Panc1 (cell line): ENCODE data around the gene LRRC8E. TPM values are rescaled to one million over a fixed set of nuclear protein-coding genes. Genes with fewer than 3 reads are reported as not detected.

Experiments used
- ATAC-seq: fragments of 200-7000 bp; cut with Tn5 transposase; 2 replicates; pipeline ENCODE4 v1.9.1; 2020; ENCODE audit warnings: mild to moderate bottlenecking, moderate library complexity
- BruUV-seq: library from RNA; stranded (reverse); fragments of 400-500 nt; replicated peaks from 2 replicates; lab custom pipeline; 2021; lab: Mats Ljungman, UMichigan
- CTCF ChIA-PET: fragments of 300-600 bp; sonication (Branson Sonifier 250); formaldehyde crosslinking; loops from one replicate; lab custom pipeline; 2022; ENCODE audit warnings: antibody characterized with exemption; lab: Charles Lee
- POLR2A ChIA-PET: fragments of 300-600 bp; sonication (Branson Sonifier 250); formaldehyde crosslinking; loops from one replicate; lab custom pipeline; 2022; ENCODE audit warnings: antibody characterized with exemption; lab: Charles Lee
- DNase-seq: peaks from one replicate; pipeline ENCODE4 v3.0.0-alpha.2; 2010; ENCODE audit warnings: low read depth, low spot score
- H3K27ac ChIP-seq: 2 replicates; pipeline ENCODE4 v1.5.1; 2011; ENCODE audit warnings: mild to moderate bottlenecking, low read length, inconsistent platforms
- H3K27me3 ChIP-seq: fragments of 200-500 bp; sonication (Bioruptor generic); 2 replicates; pipeline ENCODE4 v1.6.0; 2014; ENCODE audit warnings: low read length, inconsistent platforms; ENCODE audit not compliant: control insufficient read depth, insufficient read depth
- H3K36me3 ChIP-seq: fragments of 200-500 bp; sonication (Bioruptor generic); 2 replicates; pipeline ENCODE4 v1.5.1; 2014; ENCODE audit warnings: inconsistent platforms, mild to moderate bottlenecking, low read length, moderate library complexity; ENCODE audit not compliant: control insufficient read depth, insufficient read depth
- H3K4me1 ChIP-seq: 2 replicates; pipeline ENCODE4 v1.5.1; 2011; ENCODE audit warnings: inconsistent platforms, mild to moderate bottlenecking, low read length, moderate library complexity; ENCODE audit not compliant: control insufficient read depth, insufficient read depth
- H3K4me3 ChIP-seq, 2 experiments: 2 replicates each; pipeline ENCODE4 v1.5.1; 2011 to 2012; ENCODE audit warnings: low read depth in 2 of 2, low read length in 2 of 2, mild to moderate bottlenecking in 2 of 2, inconsistent platforms in 1 of 2, moderate library complexity in 1 of 2
- H3K9me3 ChIP-seq: fragments of 200-500 bp; sonication (Bioruptor generic); 2 replicates; pipeline ENCODE4 v1.5.1; 2014; ENCODE audit warnings: low read depth, mild to moderate bottlenecking, inconsistent platforms, low read length, moderate library complexity; ENCODE audit not compliant: control insufficient read depth, insufficient read depth
- POLR2AphosphoS5 ChIP-seq: IDR thresholded peaks from 2 replicates; pipeline ENCODE4 v1.6.1; 2012; ENCODE audit warnings: mild to moderate bottlenecking, low read depth, low read length, moderate library complexity
- SIN3A ChIP-seq: IDR thresholded peaks from 2 replicates; pipeline ENCODE4 v1.6.1; 2012; ENCODE audit warnings: low read depth, mild to moderate bottlenecking, low read length, moderate library complexity, borderline replicate concordance; ENCODE audit not compliant: insufficient read depth
- TCF7L2 ChIP-seq: IDR thresholded peaks from 2 replicates; pipeline ENCODE4 v1.6.1; 2011; ENCODE audit warnings: mild to moderate bottlenecking, low read depth, low read length, inconsistent platforms
- in situ Hi-C: cut with HindIII; loops from 2 replicates; pipeline ENCODE4 v1.10.0; 2016; ENCODE audit warnings: low sequenced_read_pairs, low pct_unique_long_range_greater_than_20kb
- intact Hi-C: fragments of 100-400 bp; cut with micrococcal nuclease; formaldehyde crosslinking; loops from one replicate; pipeline ENCODE4 v1.10.0; 2022; ENCODE audit not compliant: unreplicated experiment
- total RNA-seq: library from RNA; stranded (reverse); gene quantifications from one replicate; pipeline ENCODE4 v1.2.1, GENCODE V29; 2021; ENCODE audit not compliant: unreplicated experiment
- TF ChIP-seq, protein P1 (sequence below): fragments of 450-650 bp; IDR thresholded peaks from 2 replicates; pipeline ENCODE4 v1.5.1; 2017; ENCODE audit warnings: mild to moderate bottlenecking
- TF ChIP-seq, protein P2 (sequence below), 2 experiments: IDR thresholded peaks; 2 replicates each; pipeline ENCODE4 v1.6.1; 2011 to 2012; ENCODE audit warnings: low read depth in 2 of 2, control low read depth in 1 of 2, low read length in 1 of 2, mild to moderate bottlenecking in 1 of 2, moderate library complexity in 1 of 2; ENCODE audit not compliant: insufficient read depth in 1 of 2

Gene LRRC8E
- total RNA-seq, 1 experiment from 2014 or later: 5.0 TPM

DNA sequence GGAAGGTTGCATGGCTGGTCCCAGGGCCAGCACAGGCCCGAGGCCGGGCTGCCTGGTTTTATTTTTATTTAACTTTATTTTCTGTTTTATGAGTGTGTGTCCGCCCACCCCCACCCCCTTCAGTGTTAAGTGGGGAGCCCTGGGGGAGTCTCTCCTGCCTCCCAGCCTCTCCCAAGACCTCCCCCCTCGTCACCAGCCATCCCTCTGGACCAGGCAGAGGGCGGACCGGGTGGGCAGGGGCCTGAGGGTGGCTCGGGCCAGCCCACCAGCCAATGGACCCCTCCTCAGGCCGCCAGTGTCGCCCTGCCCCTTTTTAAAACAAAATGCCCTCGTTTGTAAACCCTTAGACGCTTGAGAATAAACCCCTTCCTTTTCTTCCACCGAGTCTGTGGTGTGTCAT is 25.8 kb downstream of the LRRC8E start:
- POLR2A ChIA-PET: no interaction called here
- no peak overlapping the region for H3K27ac ChIP-seq
- no peak for ATAC-seq
- in situ Hi-C loops (no loop called here), intact Hi-C loops (no loop called here)
- BruUV-seq: no TSS peak
- no peaks in the 10 kb centered on the region for H3K36me3 ChIP-seq
- no peaks in the 10 kb centered on the region for H3K9me3 ChIP-seq
- TF ChIP-seq SIN3A (no peak), TCF7L2 (no peak), POLR2AphosphoS5 (no peak)
- TF ChIP-seq, protein P1, sequence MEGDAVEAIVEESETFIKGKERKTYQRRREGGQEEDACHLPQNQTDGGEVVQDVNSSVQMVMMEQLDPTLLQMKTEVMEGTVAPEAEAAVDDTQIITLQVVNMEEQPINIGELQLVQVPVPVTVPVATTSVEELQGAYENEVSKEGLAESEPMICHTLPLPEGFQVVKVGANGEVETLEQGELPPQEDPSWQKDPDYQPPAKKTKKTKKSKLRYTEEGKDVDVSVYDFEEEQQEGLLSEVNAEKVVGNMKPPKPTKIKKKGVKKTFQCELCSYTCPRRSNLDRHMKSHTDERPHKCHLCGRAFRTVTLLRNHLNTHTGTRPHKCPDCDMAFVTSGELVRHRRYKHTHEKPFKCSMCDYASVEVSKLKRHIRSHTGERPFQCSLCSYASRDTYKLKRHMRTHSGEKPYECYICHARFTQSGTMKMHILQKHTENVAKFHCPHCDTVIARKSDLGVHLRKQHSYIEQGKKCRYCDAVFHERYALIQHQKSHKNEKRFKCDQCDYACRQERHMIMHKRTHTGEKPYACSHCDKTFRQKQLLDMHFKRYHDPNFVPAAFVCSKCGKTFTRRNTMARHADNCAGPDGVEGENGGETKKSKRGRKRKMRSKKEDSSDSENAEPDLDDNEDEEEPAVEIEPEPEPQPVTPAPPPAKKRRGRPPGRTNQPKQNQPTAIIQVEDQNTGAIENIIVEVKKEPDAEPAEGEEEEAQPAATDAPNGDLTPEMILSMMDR: no peak
- TF ChIP-seq, protein P2, sequence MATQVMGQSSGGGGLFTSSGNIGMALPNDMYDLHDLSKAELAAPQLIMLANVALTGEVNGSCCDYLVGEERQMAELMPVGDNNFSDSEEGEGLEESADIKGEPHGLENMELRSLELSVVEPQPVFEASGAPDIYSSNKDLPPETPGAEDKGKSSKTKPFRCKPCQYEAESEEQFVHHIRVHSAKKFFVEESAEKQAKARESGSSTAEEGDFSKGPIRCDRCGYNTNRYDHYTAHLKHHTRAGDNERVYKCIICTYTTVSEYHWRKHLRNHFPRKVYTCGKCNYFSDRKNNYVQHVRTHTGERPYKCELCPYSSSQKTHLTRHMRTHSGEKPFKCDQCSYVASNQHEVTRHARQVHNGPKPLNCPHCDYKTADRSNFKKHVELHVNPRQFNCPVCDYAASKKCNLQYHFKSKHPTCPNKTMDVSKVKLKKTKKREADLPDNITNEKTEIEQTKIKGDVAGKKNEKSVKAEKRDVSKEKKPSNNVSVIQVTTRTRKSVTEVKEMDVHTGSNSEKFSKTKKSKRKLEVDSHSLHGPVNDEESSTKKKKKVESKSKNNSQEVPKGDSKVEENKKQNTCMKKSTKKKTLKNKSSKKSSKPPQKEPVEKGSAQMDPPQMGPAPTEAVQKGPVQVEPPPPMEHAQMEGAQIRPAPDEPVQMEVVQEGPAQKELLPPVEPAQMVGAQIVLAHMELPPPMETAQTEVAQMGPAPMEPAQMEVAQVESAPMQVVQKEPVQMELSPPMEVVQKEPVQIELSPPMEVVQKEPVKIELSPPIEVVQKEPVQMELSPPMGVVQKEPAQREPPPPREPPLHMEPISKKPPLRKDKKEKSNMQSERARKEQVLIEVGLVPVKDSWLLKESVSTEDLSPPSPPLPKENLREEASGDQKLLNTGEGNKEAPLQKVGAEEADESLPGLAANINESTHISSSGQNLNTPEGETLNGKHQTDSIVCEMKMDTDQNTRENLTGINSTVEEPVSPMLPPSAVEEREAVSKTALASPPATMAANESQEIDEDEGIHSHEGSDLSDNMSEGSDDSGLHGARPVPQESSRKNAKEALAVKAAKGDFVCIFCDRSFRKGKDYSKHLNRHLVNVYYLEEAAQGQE (IDR thresholded peaks at IDR 0.05; ENCODE audit: insufficient read depth in 1 of 2, low read depth in 2 of 2, low read length in 1 of 2): no peak
- CTCF ChIA-PET: no interaction called here
- H3K4me1 ChIP-seq: peaks cover 10% of the 10 kb centered on the region
- no peak for DNase-seq
- no peaks in the 10 kb centered on the region for H3K27me3 ChIP-seq
- no peak overlapping the region for H3K4me3 ChIP-seq

DNA sequence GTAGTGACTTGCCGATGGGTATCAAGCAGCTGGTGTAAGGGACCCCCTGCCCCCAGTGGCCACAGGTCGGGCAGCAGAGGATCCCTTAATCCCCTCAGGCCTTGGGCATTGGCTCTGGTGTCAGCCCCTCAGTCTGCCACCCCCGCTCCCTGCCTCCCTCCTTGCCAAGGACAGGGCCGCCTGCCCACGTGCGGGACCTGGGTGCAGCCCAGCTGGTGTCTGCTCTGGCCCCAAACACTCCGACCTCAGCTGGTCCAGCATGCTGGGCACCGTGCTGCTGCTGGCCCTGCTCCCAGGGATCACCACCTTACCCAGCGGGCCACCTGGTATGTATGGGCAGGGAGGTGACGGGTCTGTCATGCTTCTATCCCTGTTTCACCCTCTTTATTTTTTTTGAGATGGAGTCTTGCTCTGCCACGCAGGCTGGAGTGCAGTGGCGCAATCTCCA is 26.3 kb downstream of the LRRC8E start, which contains the start of gene TGFBR3L:
Gene TGFBR3L (plus strand): TSS at position 233 of the 448 bp plus-strand sequence.
- peak within 1 kb of the TSS; percentile 48; the same call in 1 of the 2 replicates for H3K27ac ChIP-seq
- no peaks in the 10 kb centered on the region for H3K9me3 ChIP-seq
- DNase-seq (no peak), ATAC-seq (no peak)
- intact Hi-C loops: no loop called here
- no TSS peak for BruUV-seq
- H3K27me3 ChIP-seq: no peaks in the 10 kb centered on the region
- ChIA-PET CTCF (no interaction called here), POLR2A (no interaction called here)
- peak within 1 kb of the TSS in 1 of 2 experiments; percentile 42; a peak in 2 of 4 replicates for H3K4me3 ChIP-seq
- H3K36me3 ChIP-seq: no peaks in the 10 kb centered on the region; the same call in 1 of the 2 replicates
- TF ChIP-seq, protein P2 (IDR thresholded peaks at IDR 0.05; ENCODE audit: insufficient read depth in 1 of 2, low read depth in 2 of 2, low read length in 1 of 2): no peak
- TF ChIP-seq, protein P1: no peak
- TF ChIP-seq SIN3A (no peak), POLR2AphosphoS5 (no peak), TCF7L2 (no peak)
- H3K4me1 ChIP-seq: peaks cover 10% of the 10 kb centered on the region
- in situ Hi-C loops: no loop called here
